ENCODE results near the gene PTPRQ.

- no peak for TF ChIP-seq GATA3 (IDR thresholded peaks at IDR 0.05; ENCODE audit: borderline replicate concordance)
- TF ChIP-seq, protein P1, sequence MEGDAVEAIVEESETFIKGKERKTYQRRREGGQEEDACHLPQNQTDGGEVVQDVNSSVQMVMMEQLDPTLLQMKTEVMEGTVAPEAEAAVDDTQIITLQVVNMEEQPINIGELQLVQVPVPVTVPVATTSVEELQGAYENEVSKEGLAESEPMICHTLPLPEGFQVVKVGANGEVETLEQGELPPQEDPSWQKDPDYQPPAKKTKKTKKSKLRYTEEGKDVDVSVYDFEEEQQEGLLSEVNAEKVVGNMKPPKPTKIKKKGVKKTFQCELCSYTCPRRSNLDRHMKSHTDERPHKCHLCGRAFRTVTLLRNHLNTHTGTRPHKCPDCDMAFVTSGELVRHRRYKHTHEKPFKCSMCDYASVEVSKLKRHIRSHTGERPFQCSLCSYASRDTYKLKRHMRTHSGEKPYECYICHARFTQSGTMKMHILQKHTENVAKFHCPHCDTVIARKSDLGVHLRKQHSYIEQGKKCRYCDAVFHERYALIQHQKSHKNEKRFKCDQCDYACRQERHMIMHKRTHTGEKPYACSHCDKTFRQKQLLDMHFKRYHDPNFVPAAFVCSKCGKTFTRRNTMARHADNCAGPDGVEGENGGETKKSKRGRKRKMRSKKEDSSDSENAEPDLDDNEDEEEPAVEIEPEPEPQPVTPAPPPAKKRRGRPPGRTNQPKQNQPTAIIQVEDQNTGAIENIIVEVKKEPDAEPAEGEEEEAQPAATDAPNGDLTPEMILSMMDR (IDR thresholded peaks at IDR 0.05) = no peak
- TF ChIP-seq SMC3 (IDR thresholded peaks at IDR 0.05) = no peak
- TF ChIP-seq PHF8 (IDR thresholded peaks at IDR 0.05; ENCODE audit: borderline replicate concordance, low read depth) = no peak
- no peak for TF ChIP-seq ZNF302 (CRISPR knock-in tag; IDR thresholded peaks at IDR 0.05)
These were observed 95.0 kb downstream of the PTPRQ start for GRCh38 chr12:80539029-80539428.
